PC-9 (cell line): Measurements from ENCODE around the gene NDC1.

ENCODE experiments used
- EZH2 ChIP-seq: fragments of 200-600 bp; sonication (generic); IDR thresholded peaks from 2 replicates; pipeline ENCODE4 v1.8.0; 2017; ENCODE audit warnings: antibody characterized with exemption, low read depth
- TF ChIP-seq, protein P1 (sequence below): fragments of 200-600 bp; sonication (generic); conservative IDR thresholded peaks from 2 replicates; pipeline ENCODE4 v1.6.1; 2017; ENCODE audit warnings: mixed run types, antibody characterized with exemption, mild to moderate bottlenecking, moderate library complexity

DNA sequence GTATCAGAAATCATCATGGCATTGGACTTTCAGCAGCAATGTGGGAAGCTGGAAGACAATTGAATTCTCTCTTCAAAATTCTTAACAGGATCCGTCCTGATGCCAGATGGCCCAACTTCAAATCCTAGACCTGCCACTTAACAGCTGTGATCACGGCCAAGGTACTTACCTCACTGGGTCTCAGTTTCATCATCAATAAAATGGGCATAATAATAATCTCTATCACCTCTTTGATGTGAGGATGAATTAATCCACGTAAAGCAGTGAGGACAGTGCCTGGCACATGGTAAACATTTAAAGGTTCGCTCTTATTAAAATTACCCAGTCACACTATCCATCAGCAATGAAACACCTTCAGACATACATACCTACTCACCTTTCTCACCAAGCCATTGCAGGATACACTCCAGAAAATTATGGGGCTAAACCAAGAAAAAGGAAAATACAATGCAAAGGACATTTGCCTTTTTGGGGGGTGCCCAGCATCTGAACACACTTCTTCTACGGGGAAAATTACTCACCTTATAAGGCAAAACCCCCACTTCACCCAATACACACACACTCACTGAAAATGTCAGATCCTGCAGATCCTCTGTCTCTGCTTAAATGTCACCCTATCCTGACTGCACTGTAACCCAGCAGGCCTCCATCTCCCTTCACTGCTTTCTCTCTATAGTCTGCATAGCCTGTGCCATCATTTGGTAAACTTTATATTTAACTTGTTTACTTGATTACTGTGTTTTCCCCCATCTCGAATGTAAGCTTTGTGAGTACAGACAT lies 120.9 kb downstream of the NDC1 start:
- TF ChIP-seq, protein P1, sequence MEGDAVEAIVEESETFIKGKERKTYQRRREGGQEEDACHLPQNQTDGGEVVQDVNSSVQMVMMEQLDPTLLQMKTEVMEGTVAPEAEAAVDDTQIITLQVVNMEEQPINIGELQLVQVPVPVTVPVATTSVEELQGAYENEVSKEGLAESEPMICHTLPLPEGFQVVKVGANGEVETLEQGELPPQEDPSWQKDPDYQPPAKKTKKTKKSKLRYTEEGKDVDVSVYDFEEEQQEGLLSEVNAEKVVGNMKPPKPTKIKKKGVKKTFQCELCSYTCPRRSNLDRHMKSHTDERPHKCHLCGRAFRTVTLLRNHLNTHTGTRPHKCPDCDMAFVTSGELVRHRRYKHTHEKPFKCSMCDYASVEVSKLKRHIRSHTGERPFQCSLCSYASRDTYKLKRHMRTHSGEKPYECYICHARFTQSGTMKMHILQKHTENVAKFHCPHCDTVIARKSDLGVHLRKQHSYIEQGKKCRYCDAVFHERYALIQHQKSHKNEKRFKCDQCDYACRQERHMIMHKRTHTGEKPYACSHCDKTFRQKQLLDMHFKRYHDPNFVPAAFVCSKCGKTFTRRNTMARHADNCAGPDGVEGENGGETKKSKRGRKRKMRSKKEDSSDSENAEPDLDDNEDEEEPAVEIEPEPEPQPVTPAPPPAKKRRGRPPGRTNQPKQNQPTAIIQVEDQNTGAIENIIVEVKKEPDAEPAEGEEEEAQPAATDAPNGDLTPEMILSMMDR: no peak
- no peak for TF ChIP-seq EZH2
